ENCODE measurements around the gene BMPR1B. TPM values are rescaled to one million over a fixed set of nuclear protein-coding genes. Genes with fewer than 3 reads are reported as not detected.

The BMPR1B gene
- total RNA-seq, 1 experiment from 2014 or later, result 0.62 TPM

DNA sequence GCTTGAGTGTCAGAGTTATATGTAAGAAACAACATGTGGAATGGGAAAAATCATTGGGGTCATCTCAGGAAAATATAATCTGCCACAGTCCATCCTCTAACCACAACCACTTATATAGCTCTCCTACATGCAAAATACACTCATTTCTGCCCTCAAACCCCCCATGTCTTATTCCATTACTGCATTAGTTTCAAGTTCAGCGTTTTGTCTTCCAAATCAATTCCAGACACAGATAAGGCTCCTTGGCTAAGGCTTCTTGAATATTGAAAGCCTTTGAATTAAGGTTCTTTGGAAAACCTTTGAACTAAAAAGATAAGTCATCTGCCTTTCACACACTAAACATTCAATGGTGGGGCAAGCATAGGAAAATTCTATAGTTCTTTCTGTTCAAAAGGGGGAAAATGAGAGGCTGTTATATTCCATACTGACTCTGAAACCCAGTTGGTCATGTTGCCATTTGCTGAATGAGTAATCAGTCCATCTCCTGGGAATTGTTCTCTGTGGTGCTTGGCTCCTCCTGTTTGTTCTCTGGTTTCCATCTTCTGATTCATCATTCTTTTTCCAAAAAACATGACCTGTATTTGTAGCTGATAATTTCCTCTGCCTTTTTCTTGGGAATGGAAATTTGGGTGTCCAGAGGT lies 218.7 kb downstream of the BMPR1B start:
- H3K9me3 ChIP-seq (ENCODE audit: control insufficient read depth, insufficient read depth, low read depth, low read length), result no peaks in the 10 kb centered on the region
- DNase-seq (ENCODE audit: low read depth, low spot score) (no peak), ATAC-seq (no peak)
- H3K27ac ChIP-seq (ENCODE audit: low read length), result no peak overlapping the region
- intact Hi-C loops (cut with micrococcal nuclease; ENCODE audit: unreplicated experiment), result loop anchor here (10.0 kb wide), 1 partner anchor 302 kb away; no protein-coding TSS in a partner anchor
- ChIA-PET CTCF (no interaction called here), POLR2A (no interaction called here)
- no peaks in the 10 kb centered on the region for H3K36me3 ChIP-seq (ENCODE audit: control insufficient read depth, insufficient read depth, low read length)
- no TSS peak for BruUV-seq (replicated peaks)
- TF ChIP-seq CTCF (IDR thresholded peaks at IDR 0.05) (no peak), SIN3A (IDR thresholded peaks at IDR 0.05; ENCODE audit: borderline replicate concordance, insufficient read depth, low read depth, low read length) (no peak), TCF7L2 (IDR thresholded peaks at IDR 0.05; ENCODE audit: low read depth, low read length) (no peak), POLR2AphosphoS5 (IDR thresholded peaks at IDR 0.05; ENCODE audit: low read depth, low read length) (no peak), REST (IDR thresholded peaks at IDR 0.05; ENCODE audit: insufficient read depth in 1 of 2, low read depth in 2 of 2, low read length in 1 of 2) (no peak)
- H3K27me3 ChIP-seq (ENCODE audit: control insufficient read depth, insufficient read depth, low read length), result no peaks in the 10 kb centered on the region
- no peak overlapping the region for H3K4me3 ChIP-seq (ENCODE audit: low read depth in 2 of 2, low read length in 2 of 2)
- H3K4me1 ChIP-seq (ENCODE audit: control insufficient read depth, insufficient read depth, low read length), result no peaks in the 10 kb centered on the region
- in situ Hi-C loops (cut with HindIII; ENCODE audit: low pct_unique_long_range_greater_than_20kb, low sequenced_read_pairs), result no loop called here

- TF ChIP-seq SIN3A (IDR thresholded peaks at IDR 0.05; ENCODE audit: borderline replicate concordance, insufficient read depth, low read depth, low read length) (no peak), CTCF (IDR thresholded peaks at IDR 0.05) (no peak), REST (IDR thresholded peaks at IDR 0.05; ENCODE audit: insufficient read depth in 1 of 2, low read depth in 2 of 2, low read length in 1 of 2) (no peak), TCF7L2 (IDR thresholded peaks at IDR 0.05; ENCODE audit: low read depth, low read length) (no peak), POLR2AphosphoS5 (IDR thresholded peaks at IDR 0.05; ENCODE audit: low read depth, low read length) (no peak)
- Histone ChIP-seq H3K27me3 (ENCODE audit: control insufficient read depth, insufficient read depth, low read length) (no peaks in the 10 kb centered on the region), H3K36me3 (ENCODE audit: control insufficient read depth, insufficient read depth, low read length) (no peaks in the 10 kb centered on the region), H3K4me3 (ENCODE audit: low read depth in 2 of 2, low read length in 2 of 2) (no peak overlapping the region), H3K27ac (ENCODE audit: low read length) (no peak overlapping the region), H3K4me1 (ENCODE audit: control insufficient read depth, insufficient read depth, low read length) (no peaks in the 10 kb centered on the region), H3K9me3 (ENCODE audit: control insufficient read depth, insufficient read depth, low read depth, low read length) (no peaks in the 10 kb centered on the region)
- intact Hi-C loops (cut with micrococcal nuclease; ENCODE audit: unreplicated experiment), result loop anchor here (10.0 kb wide), 1 partner anchor 304 kb away; no protein-coding TSS in a partner anchor
- ChIA-PET POLR2A (no interaction called here), CTCF (no interaction called here)
- in situ Hi-C loops (cut with HindIII; ENCODE audit: low pct_unique_long_range_greater_than_20kb, low sequenced_read_pairs), result no loop called here
- BruUV-seq (replicated peaks), result no TSS peak
- ATAC-seq (no peak), DNase-seq (ENCODE audit: low read depth, low spot score) (no peak)
These were observed 221.1 kb downstream of the BMPR1B start for GRCh38 chr4:94978904-94979303.
